ENCODE measurements around the gene PEDS1. TPM values are rescaled to one million over a fixed set of nuclear protein-coding genes. Genes with fewer than 3 reads are reported as not detected.

Gene PEDS1
- total and polyA plus RNA-seq, 9 donors: 16.8 to 31.1 (median 23.6) TPM

- Histone ChIP-seq H3K4me3 (ENCODE audit: low read length) (peak overlapping the region; percentile 69), H3K36me3 (ENCODE audit: control insufficient read depth, insufficient read depth, low read length) (peaks cover 4% of the 10 kb centered on the region), H3K27ac (ENCODE audit: low read length) (peak overlapping the region; percentile 99), H3K4me1 (ENCODE audit: control insufficient read depth, insufficient read depth, low read length) (peaks cover 49% of the 10 kb centered on the region), H3K27me3 (ENCODE audit: control insufficient read depth, insufficient read depth, low read length) (no peaks in the 10 kb centered on the region), H3K9me3 (replicated peaks; ENCODE audit: control insufficient read depth, low read depth, low read length) (no peaks in the 10 kb centered on the region)
- no peak for DNase-seq
- WGBS (ENCODE audit: insufficient coverage): 0% methylated on average over 3 of the region's 11 CpGs
Observed at GRCh38 chr20:50113420-50114224, 39.9 kb downstream of the PEDS1 start.

GRCh38 chr20:50112512-50113419 lies 40.8 kb downstream of the PEDS1 start, which contains the start of gene UBE2V1:
Gene UBE2V1 (minus strand): TSS chr20:50113150. CDS start chr20:50113128, 22 bp downstream.
- Histone ChIP-seq H3K27me3 (ENCODE audit: control insufficient read depth, insufficient read depth, low read length) (no peaks in the 10 kb centered on the region), H3K36me3 (ENCODE audit: control insufficient read depth, insufficient read depth, low read length) (peaks cover 9% of the 10 kb centered on the region), H3K9me3 (replicated peaks; ENCODE audit: control insufficient read depth, low read depth, low read length) (no peaks in the 10 kb centered on the region), H3K27ac (ENCODE audit: low read length) (peak within 1 kb of the TSS; percentile 99), H3K4me3 (ENCODE audit: low read length) (peak within 1 kb of the TSS; percentile 69), H3K4me1 (ENCODE audit: control insufficient read depth, insufficient read depth, low read length) (peaks cover 56% of the 10 kb centered on the region)
- WGBS (ENCODE audit: insufficient coverage): under 1% methylated on average over 57 of the region's 70 CpGs
- DNase-seq: peak; percentile 96

GRCh38 chr20:50111829-50112495 lies 41.6 kb downstream of the PEDS1 start:
- Histone ChIP-seq H3K27me3 (ENCODE audit: control insufficient read depth, insufficient read depth, low read length) (no peaks in the 10 kb centered on the region), H3K27ac (ENCODE audit: low read length) (peak overlapping the region; percentile 63), H3K36me3 (ENCODE audit: control insufficient read depth, insufficient read depth, low read length) (peaks cover 9% of the 10 kb centered on the region), H3K4me3 (ENCODE audit: low read length) (peak overlapping the region; percentile 69), H3K4me1 (ENCODE audit: control insufficient read depth, insufficient read depth, low read length) (peaks cover 56% of the 10 kb centered on the region), H3K9me3 (replicated peaks; ENCODE audit: control insufficient read depth, low read depth, low read length) (no peaks in the 10 kb centered on the region)
- DNase-seq: no peak
- WGBS (ENCODE audit: insufficient coverage): 15% methylated on average over 7 of the region's 9 CpGs

GRCh38 chr20:50111120-50111828 lies 42.2 kb downstream of the PEDS1 start:
- 40% methylated on average over 10 of the region's 10 CpGs for WGBS (ENCODE audit: insufficient coverage)
- Histone ChIP-seq H3K4me3 (ENCODE audit: low read length) (peak overlapping the region; percentile 69), H3K9me3 (replicated peaks; ENCODE audit: control insufficient read depth, low read depth, low read length) (no peaks in the 10 kb centered on the region), H3K27ac (ENCODE audit: low read length) (peak overlapping the region; percentile 63), H3K36me3 (ENCODE audit: control insufficient read depth, insufficient read depth, low read length) (peaks cover 9% of the 10 kb centered on the region), H3K27me3 (ENCODE audit: control insufficient read depth, insufficient read depth, low read length) (no peaks in the 10 kb centered on the region), H3K4me1 (ENCODE audit: control insufficient read depth, insufficient read depth, low read length) (peaks cover 54% of the 10 kb centered on the region)
- DNase-seq: no peak

- WGBS (ENCODE audit: insufficient coverage): 42% methylated on average over 2 of the region's 4 CpGs
- peaks cover 52% of the 10 kb centered on the region for H3K4me1 ChIP-seq (ENCODE audit: control insufficient read depth, insufficient read depth, low read length)
- peak overlapping the region; percentile 63 for H3K27ac ChIP-seq (ENCODE audit: low read length)
- peak; percentile 51 for DNase-seq
- H3K27me3 ChIP-seq (ENCODE audit: control insufficient read depth, insufficient read depth, low read length): no peaks in the 10 kb centered on the region
- H3K36me3 ChIP-seq (ENCODE audit: control insufficient read depth, insufficient read depth, low read length): peaks cover 9% of the 10 kb centered on the region
- H3K4me3 ChIP-seq (ENCODE audit: low read length): no peak overlapping the region
- H3K9me3 ChIP-seq (replicated peaks; ENCODE audit: control insufficient read depth, low read depth, low read length): no peaks in the 10 kb centered on the region
Observed at GRCh38 chr20:50110141-50111047, 43.1 kb downstream of the PEDS1 start.

- Histone ChIP-seq H3K27ac (ENCODE audit: low read length) (no peak overlapping the region), H3K9me3 (replicated peaks; ENCODE audit: control insufficient read depth, low read depth, low read length) (no peaks in the 10 kb centered on the region), H3K36me3 (ENCODE audit: control insufficient read depth, insufficient read depth, low read length) (peaks cover 9% of the 10 kb centered on the region), H3K4me1 (ENCODE audit: control insufficient read depth, insufficient read depth, low read length) (peaks cover 42% of the 10 kb centered on the region), H3K4me3 (ENCODE audit: low read length) (no peak overlapping the region), H3K27me3 (ENCODE audit: control insufficient read depth, insufficient read depth, low read length) (no peaks in the 10 kb centered on the region)
- DNase-seq: no peak
- WGBS (ENCODE audit: insufficient coverage): no CpG with 5 or more reads among the region's 4 CpGs
Observed at GRCh38 chr20:50108556-50109235, 44.8 kb downstream of the PEDS1 start.

GRCh38 chr20:50107796-50108331 lies 45.7 kb downstream of the PEDS1 start:
- H3K9me3 ChIP-seq (replicated peaks; ENCODE audit: control insufficient read depth, low read depth, low read length): no peaks in the 10 kb centered on the region
- H3K4me3 ChIP-seq (ENCODE audit: low read length): no peak overlapping the region
- peaks cover 36% of the 10 kb centered on the region for H3K4me1 ChIP-seq (ENCODE audit: control insufficient read depth, insufficient read depth, low read length)
- H3K27ac ChIP-seq (ENCODE audit: low read length): no peak overlapping the region
- 77% methylated on average over 6 of the region's 6 CpGs for WGBS (ENCODE audit: insufficient coverage)
- no peaks in the 10 kb centered on the region for H3K27me3 ChIP-seq (ENCODE audit: control insufficient read depth, insufficient read depth, low read length)
- peaks cover 9% of the 10 kb centered on the region for H3K36me3 ChIP-seq (ENCODE audit: control insufficient read depth, insufficient read depth, low read length)
- no peak for DNase-seq

- no peak for DNase-seq
- H3K36me3 ChIP-seq (ENCODE audit: control insufficient read depth, insufficient read depth, low read length): peaks cover 9% of the 10 kb centered on the region
- no peaks in the 10 kb centered on the region for H3K27me3 ChIP-seq (ENCODE audit: control insufficient read depth, insufficient read depth, low read length)
- H3K4me1 ChIP-seq (ENCODE audit: control insufficient read depth, insufficient read depth, low read length): peaks cover 34% of the 10 kb centered on the region
- 86% methylated on average over 2 of the region's 6 CpGs for WGBS (ENCODE audit: insufficient coverage)
- H3K9me3 ChIP-seq (replicated peaks; ENCODE audit: control insufficient read depth, low read depth, low read length): no peaks in the 10 kb centered on the region
- H3K27ac ChIP-seq (ENCODE audit: low read length): no peak overlapping the region
- no peak overlapping the region for H3K4me3 ChIP-seq (ENCODE audit: low read length)
Observed at GRCh38 chr20:50107086-50107660, 46.4 kb downstream of the PEDS1 start.
